ENCODE data around the gene MIEN1.
A peak's percentile ranks its signal among the peaks of the same experiment; 100 is the strongest.

The MIEN1 gene

DNA sequence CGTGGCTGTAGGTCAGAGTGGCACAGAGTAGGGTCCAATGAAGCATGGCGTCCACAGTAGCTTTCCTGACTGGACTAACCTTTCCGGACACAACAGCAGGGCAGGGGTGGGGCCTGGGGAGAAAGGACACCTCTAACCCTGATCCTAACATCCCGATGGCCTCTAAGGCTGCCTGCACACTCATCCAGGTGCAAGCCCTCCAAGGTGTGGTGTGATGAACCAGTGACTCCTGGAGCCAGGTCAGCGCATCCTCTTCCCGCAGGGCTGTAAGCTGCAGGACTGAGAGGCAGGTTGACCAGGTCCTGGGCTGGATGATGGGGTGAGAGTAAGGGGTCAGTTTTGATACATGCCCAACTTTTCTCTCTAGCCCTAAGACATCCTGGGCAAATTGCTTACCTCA, 33.6 kb downstream of the MIEN1 start:
- DNase-seq, result no peak

- DNase-seq, result no peak
Measured at GRCh38 chr17:39695089-39695474, 35.2 kb downstream of the MIEN1 start.

GRCh38 chr17:39694593-39694992, 35.7 kb downstream of the MIEN1 start:
- no peak for DNase-seq

DNA sequence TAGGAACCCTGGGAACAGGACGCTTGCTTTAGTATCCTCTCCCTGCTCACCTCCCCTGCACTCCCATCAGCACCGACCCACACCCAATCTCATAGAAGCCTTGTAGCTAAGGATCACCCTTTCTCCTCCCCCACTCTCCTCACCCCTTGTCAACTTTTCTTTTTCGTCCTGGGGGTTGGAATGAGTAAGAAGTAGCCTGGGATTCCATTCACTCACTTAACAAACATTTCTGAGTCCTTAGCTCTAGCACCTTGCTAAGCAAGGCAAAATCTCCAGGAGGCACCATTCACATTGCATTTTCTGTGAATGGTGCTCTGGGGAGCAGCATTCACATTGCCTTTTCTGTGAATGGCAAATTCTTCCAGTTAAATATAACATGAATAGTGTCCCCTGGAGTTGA, 41.4 kb downstream of the MIEN1 start:
- no peak for DNase-seq

DNA sequence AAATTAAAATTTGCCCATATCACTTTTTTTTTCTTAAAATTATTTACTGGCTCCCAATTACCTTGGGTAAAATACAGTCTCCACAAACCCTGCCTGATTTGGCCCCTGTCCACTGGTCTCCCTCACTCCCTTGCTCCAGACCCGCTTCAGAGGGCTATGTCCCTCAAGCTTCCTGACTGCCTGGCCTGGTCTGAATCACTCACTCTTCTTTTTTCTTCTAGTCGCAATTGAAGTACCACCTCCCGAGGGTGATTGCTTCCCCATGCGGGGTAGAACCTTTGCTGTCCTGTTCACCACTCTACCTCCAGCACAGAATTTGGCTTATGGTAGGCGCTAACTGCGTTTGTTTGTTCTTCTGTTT, 41.9 kb downstream of the MIEN1 start:
- no peak for DNase-seq

DNA sequence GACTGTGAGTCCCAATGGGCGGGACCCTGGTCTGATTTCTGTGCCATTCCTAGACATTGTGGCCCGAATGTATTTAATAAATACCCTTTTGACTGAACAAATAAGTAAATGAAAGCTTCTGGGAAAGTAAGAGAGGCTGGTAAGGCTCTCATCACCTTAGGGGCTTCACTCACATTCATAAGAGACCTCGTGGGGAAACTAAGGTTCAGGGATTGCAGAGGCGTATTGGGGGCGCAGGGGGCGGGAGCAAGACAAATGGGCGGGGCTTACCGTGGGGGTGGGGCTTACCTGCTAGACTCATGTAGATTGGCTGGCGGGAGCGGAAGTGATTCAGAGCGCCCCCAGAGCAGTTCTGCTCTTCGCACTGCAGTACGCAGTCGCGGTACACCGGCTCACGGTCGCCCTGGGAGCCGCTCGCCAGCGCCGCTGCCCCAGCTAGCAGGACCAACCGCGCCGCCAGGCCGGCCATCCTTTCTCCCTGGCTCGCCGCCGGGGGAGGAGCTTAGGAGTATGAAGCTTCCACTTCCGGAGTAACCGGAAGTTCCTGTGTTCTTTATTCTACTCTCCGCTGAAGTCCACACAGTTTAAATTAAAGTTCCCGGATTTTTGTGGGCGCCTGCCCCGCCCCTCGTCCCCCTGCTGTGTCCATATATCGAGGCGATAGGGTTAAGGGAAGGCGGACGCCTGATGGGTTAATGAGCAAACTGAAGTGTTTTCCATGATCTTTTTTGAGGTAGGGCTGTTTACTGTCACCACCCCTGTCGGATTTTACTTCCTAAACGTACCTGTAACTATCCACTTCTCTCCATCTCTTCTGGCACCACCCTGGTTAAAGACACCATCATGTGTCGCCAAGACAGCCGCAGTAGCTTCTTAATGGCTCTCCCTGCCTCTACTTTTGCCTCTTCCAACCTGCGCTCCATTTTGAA, 42.5 kb downstream of the MIEN1 start, which contains the start of gene PGAP3:
TSS of gene PGAP3 (minus strand) at position 512 of the 929 bp plus-strand sequence. CDS start at position 469, 43 bp downstream.
- peak; percentile 89 for DNase-seq

GRCh38 chr17:39687101-39687545, 43.2 kb downstream of the MIEN1 start:
- DNase-seq, result no peak

DNA sequence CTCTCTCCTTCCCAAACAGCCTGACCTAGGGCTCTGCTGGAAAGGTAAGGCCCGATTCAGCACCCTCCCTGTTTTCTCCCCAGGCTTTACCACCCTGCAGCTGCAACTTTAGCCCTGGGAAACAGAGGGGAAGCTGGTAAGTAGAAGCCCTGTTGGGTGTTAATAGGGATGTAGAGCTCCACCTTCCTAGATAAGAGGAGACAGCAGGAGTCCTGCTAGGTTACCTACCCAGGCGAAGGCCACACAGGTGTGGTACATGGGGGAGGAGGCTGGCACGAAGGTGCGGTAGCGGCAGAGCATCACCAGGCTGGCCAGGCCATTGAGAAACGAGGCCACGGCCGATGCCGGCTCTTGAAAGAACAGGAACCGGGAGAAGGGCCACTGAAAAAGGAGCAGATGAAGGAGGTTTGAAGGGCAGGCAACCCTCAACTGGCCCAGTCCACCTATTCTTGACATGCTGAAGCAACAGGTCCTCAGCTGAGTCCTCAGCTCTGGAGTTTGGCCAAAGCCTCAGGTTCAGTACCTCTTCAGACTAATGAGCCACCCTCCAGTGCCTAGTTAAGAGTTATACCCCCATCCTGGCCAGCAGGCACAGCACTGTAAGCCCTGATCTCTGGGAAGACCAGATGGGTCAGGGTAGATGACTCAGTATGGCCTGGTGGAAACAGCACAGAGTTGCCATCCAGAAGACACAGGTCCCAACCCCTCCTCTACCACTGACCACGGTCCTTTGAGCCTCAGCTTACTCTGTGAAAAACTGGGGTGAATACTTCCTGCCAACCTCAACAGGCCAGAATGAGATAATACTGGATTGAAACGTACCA, 45.8 kb downstream of the MIEN1 start:
- no peak for DNase-seq

DNA sequence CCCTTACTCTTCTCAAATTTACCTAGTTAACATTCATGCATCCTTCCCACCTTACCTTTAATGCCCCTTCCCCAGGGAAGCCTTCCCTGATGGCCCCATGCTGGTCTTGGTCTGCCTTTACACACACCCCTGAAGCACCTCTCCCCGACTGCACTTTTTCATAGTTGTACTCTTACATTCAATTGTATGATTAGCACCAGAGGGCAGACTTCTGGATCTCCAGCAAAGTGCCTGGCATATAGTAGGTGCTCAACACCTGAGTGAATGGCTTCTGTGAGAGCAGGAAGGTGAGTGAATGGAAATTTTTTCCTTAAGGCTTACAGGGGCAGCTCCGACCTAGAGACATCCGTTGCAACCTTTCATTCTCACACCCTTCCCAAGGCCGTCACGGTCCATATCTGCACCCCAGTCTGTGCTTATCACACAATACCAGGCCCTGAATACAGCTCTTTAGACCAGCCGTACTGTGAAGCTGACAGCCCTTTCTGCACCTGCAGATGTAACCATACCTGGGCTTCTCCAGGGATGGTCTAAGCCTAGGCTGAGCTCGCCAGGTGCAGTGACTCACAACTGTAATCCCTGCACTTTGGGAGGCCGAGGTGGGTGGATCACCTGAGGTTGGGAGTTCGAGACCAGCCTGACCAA, 46.9 kb downstream of the MIEN1 start:
- DNase-seq, result no peak

GRCh38 chr17:39679521-39680192, 50.7 kb downstream of the MIEN1 start:
- peak; percentile 64 for DNase-seq
